Measurements from ENCODE around the gene CRYBA1.

DNA sequence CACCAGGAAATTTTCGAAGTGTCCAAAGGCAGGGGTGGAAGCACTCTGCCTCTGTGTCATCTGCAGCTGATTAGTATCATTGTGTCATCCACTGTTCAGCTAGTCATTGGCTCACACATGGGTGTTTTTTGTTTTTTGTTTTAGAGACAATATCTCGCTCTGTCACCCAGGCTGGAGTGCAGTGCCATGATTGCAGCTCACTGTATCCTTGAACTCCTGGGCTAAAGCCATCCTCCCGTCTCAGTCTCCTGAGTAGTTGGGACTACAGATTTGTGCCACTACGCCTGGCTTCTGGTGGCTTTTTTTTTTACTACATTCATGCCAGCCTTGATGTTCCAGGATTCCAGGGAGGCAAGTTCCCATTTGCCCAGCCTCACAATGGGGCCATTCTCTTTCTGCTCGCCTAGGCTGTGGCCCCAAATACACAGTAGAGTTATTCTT lies 34.0 kb upstream of the CRYBA1 start:
- TF ChIP-seq CTCF (conservative IDR thresholded peaks at IDR 0.05) (no peak), ZFX (IDR thresholded peaks at IDR 0.05) (no peak)

Data from C4-2B (cell line).